ENCODE results near the gene ZNF182.

ZNF182 gene

DNA sequence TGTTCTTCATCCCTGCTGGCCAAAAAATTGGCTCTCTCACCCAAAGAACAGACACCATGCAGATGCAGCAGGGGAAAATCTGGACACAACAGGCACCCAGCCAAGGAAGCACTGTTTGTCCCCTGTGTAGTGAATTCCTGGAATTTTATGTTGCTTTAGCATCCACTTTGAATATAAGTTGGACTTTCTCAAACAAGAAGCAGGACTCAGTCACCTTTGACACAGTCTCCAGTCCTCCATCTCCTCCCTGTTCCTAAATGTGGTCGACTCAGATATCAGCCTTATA lies 11.8 kb downstream of the ZNF182 start:
- ChIA-PET POLR2A (no interaction called here), CTCF (no interaction called here)
- H3K4me1 ChIP-seq (ENCODE audit: control insufficient read depth, insufficient read depth, low read length), result no peaks in the 10 kb centered on the region
- no peaks in the 10 kb centered on the region; the same call in 1 of the 2 replicates for H3K9me3 ChIP-seq (ENCODE audit: control insufficient read depth, insufficient read depth, low read depth, low read length)
- peaks cover 7 to 68% of the 10 kb centered on the region in 2 experiments for H3K36me3 ChIP-seq (ENCODE audit: control insufficient read depth in 2 of 2, insufficient read depth in 1 of 2, low read length in 2 of 2)
- H3K27ac ChIP-seq (ENCODE audit: extremely low read depth, low read depth, low read length), result no peak overlapping the region
- TF ChIP-seq OVOL3 (tag by site-specific recombination; IDR thresholded peaks at IDR 0.05) (no peak), ZNF530 (tag by site-specific recombination; IDR thresholded peaks at IDR 0.05; ENCODE audit: low read depth) (no peak), SALL2 (tag by site-specific recombination; IDR thresholded peaks at IDR 0.05; ENCODE audit: borderline replicate concordance) (no peak)
- no peak overlapping the region for H3K4me3 ChIP-seq (ENCODE audit: low read depth, low read length)

DNA sequence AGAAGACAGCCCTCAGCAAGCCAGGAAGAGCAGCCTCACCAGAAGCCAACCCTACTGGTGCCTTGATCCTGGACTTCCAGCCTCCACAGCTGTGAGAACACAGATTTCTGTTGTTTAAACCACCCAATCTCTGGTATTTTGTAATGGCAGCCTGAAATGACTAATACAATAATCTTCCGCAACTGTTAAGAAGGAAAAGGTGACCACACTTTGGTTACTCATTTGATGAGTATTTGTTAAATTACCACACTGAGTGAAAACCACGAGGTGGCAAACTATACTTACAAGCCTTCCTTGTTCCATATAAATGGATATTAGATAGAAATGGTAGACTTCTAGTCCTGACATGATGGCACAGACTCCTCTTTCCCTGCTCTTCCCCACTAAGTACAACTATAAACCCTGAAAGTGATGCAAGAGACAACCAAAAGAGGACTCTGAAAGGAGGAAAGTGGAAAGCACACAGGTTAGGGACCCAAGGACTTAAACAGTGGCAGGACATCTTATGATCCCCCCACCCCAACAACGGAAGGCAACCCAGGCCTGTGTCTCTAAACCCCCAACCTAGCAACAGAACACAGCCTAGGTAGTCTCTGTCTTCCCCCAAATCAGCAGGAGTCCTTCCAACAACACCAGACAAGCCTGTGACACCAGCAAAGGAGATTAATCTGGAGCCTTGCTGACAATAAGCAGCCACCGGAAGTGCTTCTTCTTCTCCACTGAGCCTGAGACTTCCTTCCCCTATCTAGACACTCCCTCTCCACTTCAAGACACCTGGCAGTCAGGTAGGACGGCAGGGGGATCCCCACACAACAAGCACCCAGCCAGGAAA lies 12.3 kb downstream of the ZNF182 start:
- TF ChIP-seq ZFP37 (tag by site-specific recombination; IDR thresholded peaks at IDR 0.05), result no peak
- peak; percentile 84 for TF ChIP-seq ZNF548 (tag by site-specific recombination; IDR thresholded peaks at IDR 0.05)
- Histone ChIP-seq H3K4me3 (ENCODE audit: low read depth, low read length) (no peak overlapping the region), H3K4me1 (ENCODE audit: control insufficient read depth, insufficient read depth, low read length) (no peaks in the 10 kb centered on the region), H3K36me3 (ENCODE audit: control insufficient read depth in 2 of 2, insufficient read depth in 1 of 2, low read length in 2 of 2) (peaks cover 3 to 68% of the 10 kb centered on the region in 2 experiments), H3K27ac (ENCODE audit: extremely low read depth, low read depth, low read length) (no peak overlapping the region), H3K9me3 (ENCODE audit: control insufficient read depth, insufficient read depth, low read depth, low read length) (no peaks in the 10 kb centered on the region)
- ChIA-PET POLR2A (no interaction called here), CTCF (no interaction called here)

DNA sequence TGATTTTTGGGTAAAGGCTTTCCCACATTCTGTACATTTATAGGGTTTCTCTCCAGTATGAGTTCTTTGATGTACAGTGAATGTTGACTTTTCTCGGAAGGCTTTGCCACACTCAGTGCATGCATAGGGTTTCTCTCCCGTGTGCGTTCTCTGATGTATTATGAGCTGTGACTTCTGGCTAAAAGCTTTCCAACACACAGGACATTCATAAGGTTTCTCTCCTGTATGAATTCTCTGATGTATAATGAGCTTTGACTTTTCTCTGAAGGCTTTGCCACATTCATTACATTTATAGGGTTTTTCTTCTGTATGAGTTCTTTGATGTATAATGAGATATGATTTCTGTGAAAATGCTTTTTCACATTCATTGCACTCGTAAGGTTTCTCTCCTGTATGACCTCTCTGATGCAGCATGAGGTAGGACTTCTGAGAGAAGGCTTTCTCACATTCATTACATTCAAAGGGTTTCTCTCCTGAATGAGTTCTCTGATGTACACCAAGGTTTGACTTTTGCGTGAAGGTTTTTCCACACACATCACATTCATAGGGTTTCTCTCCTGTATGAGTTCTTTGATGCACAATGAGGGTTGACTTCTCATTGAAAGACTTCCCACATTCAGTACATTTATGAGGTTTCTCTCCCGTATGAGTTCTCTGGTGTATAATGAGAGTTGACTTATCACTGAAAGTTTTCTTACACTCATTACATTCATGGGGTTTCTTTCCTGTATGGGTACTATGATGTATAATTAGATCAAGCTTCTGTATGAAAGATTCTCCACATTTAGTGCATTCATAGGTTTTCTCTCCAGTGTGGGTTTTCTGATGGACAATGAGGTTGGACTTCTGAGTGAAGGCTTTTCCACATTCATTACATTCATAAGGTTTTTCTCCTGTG lies 27.3 kb downstream of the ZNF182 start:
- Histone ChIP-seq H3K36me3 (ENCODE audit: control insufficient read depth in 2 of 2, insufficient read depth in 1 of 2, low read length in 2 of 2) (peaks cover 18 to 44% of the 10 kb centered on the region in 2 experiments), H3K27ac (ENCODE audit: extremely low read depth, low read depth, low read length) (no peak overlapping the region), H3K9me3 (ENCODE audit: control insufficient read depth, insufficient read depth, low read depth, low read length) (no peaks in the 10 kb centered on the region), H3K4me3 (ENCODE audit: low read depth, low read length) (no peak overlapping the region), H3K4me1 (ENCODE audit: control insufficient read depth, insufficient read depth, low read length) (no peaks in the 10 kb centered on the region)
- no peak for TF ChIP-seq KLF16 (tag by site-specific recombination; IDR thresholded peaks at IDR 0.05)
- TF ChIP-seq ZNF274 (IDR thresholded peaks at IDR 0.05; ENCODE audit: low read length), result peak; percentile 78
- peak; percentile 85; the same call in 1 of the 2 replicates for TF ChIP-seq ZNF274 (tag by site-specific recombination; IDR thresholded peaks at IDR 0.05; ENCODE audit: borderline replicate concordance)
- no peak for TF ChIP-seq ZNF311 (tag by site-specific recombination; IDR thresholded peaks at IDR 0.05; ENCODE audit: borderline replicate concordance)
- no peak for TF ChIP-seq ZBTB8A (tag by site-specific recombination; IDR thresholded peaks at IDR 0.05)
- peak; percentile 96 for TF ChIP-seq SETDB1 (IDR thresholded peaks at IDR 0.05; ENCODE audit: insufficient read length, low read length)
- no peak for TF ChIP-seq ZIC2 (tag by site-specific recombination; IDR thresholded peaks at IDR 0.05)
- TF ChIP-seq HOXC10 (CRISPR knock-in tag; IDR thresholded peaks at IDR 0.05), result no peak
- no peak for TF ChIP-seq ZFHX2 (tag by site-specific recombination; conservative IDR thresholded peaks at IDR 0.05)
- TF ChIP-seq ZNF19 (tag by site-specific recombination; IDR thresholded peaks at IDR 0.05; ENCODE audit: low read depth), result no peak
- TF ChIP-seq ZNF792 (tag by site-specific recombination; IDR thresholded peaks at IDR 0.05), result no peak
- no peak for TF ChIP-seq ZNF660 (tag by site-specific recombination; IDR thresholded peaks at IDR 0.05)
- TF ChIP-seq ZNF24 (tag by site-specific recombination; IDR thresholded peaks at IDR 0.05), result no peak
- no peak for TF ChIP-seq ZNF624 (tag by site-specific recombination; IDR thresholded peaks at IDR 0.05)
- TF ChIP-seq KLF7 (tag by site-specific recombination; IDR thresholded peaks at IDR 0.05; ENCODE audit: borderline replicate concordance), result no peak
- peak; percentile 95 for TF ChIP-seq TRIM28 (IDR thresholded peaks at IDR 0.05; ENCODE audit: borderline replicate concordance, low read length)
- no peak for TF ChIP-seq ZNF146 (tag by site-specific recombination; IDR thresholded peaks at IDR 0.05)
- CTCF ChIA-PET, result interaction anchor here (0.5 to 1.4 kb wide), 2 partner anchors 50 to 225 kb away, joined by 3 read pairs; no protein-coding TSS in a partner anchor
- POLR2A ChIA-PET, result interaction anchor here (0.5 kb wide), 1 partner anchor 1080 kb away, joined by 3 read pairs; no protein-coding TSS in a partner anchor
